ENCODE measurements around the gene SFI1.
"Not testable (repeated sequence)": the region's sequence is repeated elsewhere in the genome, so short reads cannot be mapped to it uniquely, and the experiment has no call there.

Gene SFI1

GRCh38 chr22:31556627-31557203 is 60.4 kb downstream of the SFI1 start:
- peaks cover 0 to 4% (median 2%) of the 10 kb centered on the region in 4 experiments for H3K4me1 ChIP-seq (ENCODE audit: control extremely low read depth in 1 of 4, control insufficient read depth in 4 of 4, insufficient read depth in 4 of 4, low read length in 3 of 4)
- H3K4me3 ChIP-seq (ENCODE audit: control insufficient read depth in 1 of 7, extremely low read depth in 1 of 7, insufficient read depth in 4 of 7, low read depth in 2 of 7, low read length in 6 of 7), result no peak overlapping the region
- POLR2A ChIA-PET, result interaction anchor here (0.5 kb wide), 2 partner anchors 56 to 189 kb away, joined by 3 to 4 read pairs; no protein-coding TSS in a partner anchor
- CTCF ChIA-PET, result interaction anchor here (0.8 to 4.2 kb wide), 16 partner anchors 9 to 127 kb away, joined by 3 to 48 read pairs (median 4); partner anchors contain the start of gene PISD
- no peaks in the 10 kb centered on the region for H3K9me3 ChIP-seq (ENCODE audit: control extremely low read depth in 1 of 5, control insufficient read depth in 4 of 5, insufficient read depth in 2 of 5, low read depth in 1 of 5, low read length in 4 of 5)
- H3K27me3 ChIP-seq (replicated peaks in 2 of 5; ENCODE audit: control insufficient read depth in 4 of 5, insufficient read depth in 5 of 5, low read length in 4 of 5), result no peaks in the 10 kb centered on the region
- DNase-seq, result peak; percentile 23 to 54 (median 41)
- H3K27ac ChIP-seq (ENCODE audit: insufficient read depth in 1 of 2, low read depth in 1 of 2, low read length in 2 of 2, poor library complexity in 1 of 2, severe bottlenecking in 2 of 2), result no peak overlapping the region
- 86% methylated on average over 6 of the region's 9 CpGs for WGBS (ENCODE audit: insufficient coverage)
- peaks cover 7 to 15% (median 12%) of the 10 kb centered on the region in 4 experiments for H3K36me3 ChIP-seq (ENCODE audit: control insufficient read depth in 4 of 4, insufficient read depth in 4 of 4, low read length in 3 of 4)

GRCh38 chr22:31558546-31558945 is 62.2 kb downstream of the SFI1 start:
- peaks cover 9 to 15% (median 13%) of the 10 kb centered on the region in 4 experiments for H3K36me3 ChIP-seq (ENCODE audit: control insufficient read depth in 4 of 4, insufficient read depth in 4 of 4, low read length in 3 of 4)
- H3K4me3 ChIP-seq (ENCODE audit: control insufficient read depth in 1 of 7, extremely low read depth in 1 of 7, insufficient read depth in 4 of 7, low read depth in 2 of 7, low read length in 6 of 7); POLR2A ChIA-PET; DNase-seq; H3K27ac ChIP-seq (ENCODE audit: insufficient read depth in 1 of 2, low read depth in 1 of 2, low read length in 2 of 2, poor library complexity in 1 of 2, severe bottlenecking in 2 of 2); H3K27me3 ChIP-seq (replicated peaks in 2 of 5; ENCODE audit: control insufficient read depth in 4 of 5, insufficient read depth in 5 of 5, low read length in 4 of 5); H3K4me1 ChIP-seq (ENCODE audit: control extremely low read depth in 1 of 4, control insufficient read depth in 4 of 4, insufficient read depth in 4 of 4, low read length in 3 of 4); H3K9me3 ChIP-seq (ENCODE audit: control extremely low read depth in 1 of 5, control insufficient read depth in 4 of 5, insufficient read depth in 2 of 5, low read depth in 1 of 5, low read length in 4 of 5): not testable (repeated sequence)
- WGBS (ENCODE audit: insufficient coverage), result 93% methylated on average over 5 of the region's 9 CpGs
- CTCF ChIA-PET, result interaction anchor here (0.8 to 4.2 kb wide), 4 partner anchors 72 to 412 kb away, joined by 3 to 48 read pairs (median 3); no protein-coding TSS in a partner anchor

- Histone ChIP-seq H3K27ac (ENCODE audit: insufficient read depth in 1 of 2, low read depth in 1 of 2, low read length in 2 of 2, poor library complexity in 1 of 2, severe bottlenecking in 2 of 2) (no peak overlapping the region), H3K27me3 (replicated peaks in 2 of 5; ENCODE audit: control insufficient read depth in 4 of 5, insufficient read depth in 5 of 5, low read length in 4 of 5) (no peaks in the 10 kb centered on the region), H3K9me3 (ENCODE audit: control extremely low read depth in 1 of 5, control insufficient read depth in 4 of 5, insufficient read depth in 2 of 5, low read depth in 1 of 5, low read length in 4 of 5) (no peaks in the 10 kb centered on the region), H3K4me3 (ENCODE audit: control insufficient read depth in 1 of 7, extremely low read depth in 1 of 7, insufficient read depth in 4 of 7, low read depth in 2 of 7, low read length in 6 of 7) (no peak overlapping the region), H3K4me1 (ENCODE audit: control extremely low read depth in 1 of 4, control insufficient read depth in 4 of 4, insufficient read depth in 4 of 4, low read length in 3 of 4) (no peaks in the 10 kb centered on the region), H3K36me3 (ENCODE audit: control insufficient read depth in 4 of 4, insufficient read depth in 4 of 4, low read length in 3 of 4) (peaks cover 13 to 15% (median 14%) of the 10 kb centered on the region in 4 experiments)
- DNase-seq, result peak; percentile 38 to 54 (median 51)
- 76% methylated on average over 5 of the region's 6 CpGs for WGBS (ENCODE audit: insufficient coverage)
- POLR2A ChIA-PET, result no interaction called here
- CTCF ChIA-PET, result interaction anchor here (0.7 to 6.1 kb wide), 5 partner anchors 16 to 76 kb away, joined by 3 to 39 read pairs (median 4); no protein-coding TSS in a partner anchor
These were observed 65.0 kb downstream of the SFI1 start for GRCh38 chr22:31561238-31561887.

- WGBS (ENCODE audit: insufficient coverage), result no CpG with 5 or more reads among the region's 2 CpGs
- POLR2A ChIA-PET, result no interaction called here
- H3K4me1 ChIP-seq (ENCODE audit: control extremely low read depth in 1 of 4, control insufficient read depth in 4 of 4, insufficient read depth in 4 of 4, low read length in 3 of 4), result no peaks in the 10 kb centered on the region
- peaks cover 12 to 14% (median 12%) of the 10 kb centered on the region in 4 experiments for H3K36me3 ChIP-seq (ENCODE audit: control insufficient read depth in 4 of 4, insufficient read depth in 4 of 4, low read length in 3 of 4)
- no peak overlapping the region for H3K4me3 ChIP-seq (ENCODE audit: control insufficient read depth in 1 of 7, extremely low read depth in 1 of 7, insufficient read depth in 4 of 7, low read depth in 2 of 7, low read length in 6 of 7)
- no peak for DNase-seq
- no peaks in the 10 kb centered on the region for H3K9me3 ChIP-seq (ENCODE audit: control extremely low read depth in 1 of 5, control insufficient read depth in 4 of 5, insufficient read depth in 2 of 5, low read depth in 1 of 5, low read length in 4 of 5)
- CTCF ChIA-PET, result interaction anchor here (2.0 to 6.1 kb wide), 2 partner anchors 17 to 72 kb away, joined by 4 to 39 read pairs; no protein-coding TSS in a partner anchor
- H3K27ac ChIP-seq (ENCODE audit: insufficient read depth in 1 of 2, low read depth in 1 of 2, low read length in 2 of 2, poor library complexity in 1 of 2, severe bottlenecking in 2 of 2), result no peak overlapping the region
- no peaks in the 10 kb centered on the region for H3K27me3 ChIP-seq (replicated peaks in 2 of 5; ENCODE audit: control insufficient read depth in 4 of 5, insufficient read depth in 5 of 5, low read length in 4 of 5)
These were observed 65.6 kb downstream of the SFI1 start for GRCh38 chr22:31561970-31562369.

- no peaks in the 10 kb centered on the region for H3K9me3 ChIP-seq (ENCODE audit: control extremely low read depth in 1 of 5, control insufficient read depth in 4 of 5, insufficient read depth in 2 of 5, low read depth in 1 of 5, low read length in 4 of 5)
- peaks cover 0 to 9% (median 6%) of the 10 kb centered on the region in 4 experiments for H3K36me3 ChIP-seq (ENCODE audit: control insufficient read depth in 4 of 4, insufficient read depth in 4 of 4, low read length in 3 of 4)
- POLR2A ChIA-PET, result no interaction called here
- H3K4me3 ChIP-seq (ENCODE audit: control insufficient read depth in 1 of 7, extremely low read depth in 1 of 7, insufficient read depth in 4 of 7, low read depth in 2 of 7, low read length in 6 of 7), result no peak overlapping the region
- H3K4me1 ChIP-seq (ENCODE audit: control extremely low read depth in 1 of 4, control insufficient read depth in 4 of 4, insufficient read depth in 4 of 4, low read length in 3 of 4), result no peaks in the 10 kb centered on the region
- CTCF ChIA-PET, result interaction anchor here (0.6 to 1.2 kb wide), 2 partner anchors 10 to 70 kb away, joined by 3 read pairs; no protein-coding TSS in a partner anchor
- DNase-seq, result no peak
- H3K27me3 ChIP-seq (replicated peaks in 2 of 5; ENCODE audit: control insufficient read depth in 4 of 5, insufficient read depth in 5 of 5, low read length in 4 of 5), result no peaks in the 10 kb centered on the region
- no peak overlapping the region for H3K27ac ChIP-seq (ENCODE audit: insufficient read depth in 1 of 2, low read depth in 1 of 2, low read length in 2 of 2, poor library complexity in 1 of 2, severe bottlenecking in 2 of 2)
- WGBS (ENCODE audit: insufficient coverage), result no CpG with 5 or more reads among the region's 1 CpG
These were observed 70.1 kb downstream of the SFI1 start for GRCh38 chr22:31566484-31566883.

- ChIA-PET CTCF (interaction anchor here (1.0 to 1.2 kb wide), 2 partner anchors 10 to 37 kb away, joined by 3 read pairs; no protein-coding TSS in a partner anchor), POLR2A (no interaction called here)
- H3K4me3 ChIP-seq (ENCODE audit: control insufficient read depth in 1 of 7, extremely low read depth in 1 of 7, insufficient read depth in 4 of 7, low read depth in 2 of 7, low read length in 6 of 7), result no peak overlapping the region
- DNase-seq, result no peak
- H3K27ac ChIP-seq (ENCODE audit: insufficient read depth in 1 of 2, low read depth in 1 of 2, low read length in 2 of 2, poor library complexity in 1 of 2, severe bottlenecking in 2 of 2), result no peak overlapping the region
- no peaks in the 10 kb centered on the region for H3K9me3 ChIP-seq (ENCODE audit: control extremely low read depth in 1 of 5, control insufficient read depth in 4 of 5, insufficient read depth in 2 of 5, low read depth in 1 of 5, low read length in 4 of 5)
- no peaks in the 10 kb centered on the region for H3K27me3 ChIP-seq (replicated peaks in 2 of 5; ENCODE audit: control insufficient read depth in 4 of 5, insufficient read depth in 5 of 5, low read length in 4 of 5)
- no peaks in the 10 kb centered on the region for H3K4me1 ChIP-seq (ENCODE audit: control extremely low read depth in 1 of 4, control insufficient read depth in 4 of 4, insufficient read depth in 4 of 4, low read length in 3 of 4)
- peaks cover 4 to 7% (median 5%) of the 10 kb centered on the region in 4 experiments for H3K36me3 ChIP-seq (ENCODE audit: control insufficient read depth in 4 of 4, insufficient read depth in 4 of 4, low read length in 3 of 4)
- WGBS (ENCODE audit: insufficient coverage), result no CpG with 5 or more reads among the region's 1 CpG
These were observed 70.9 kb downstream of the SFI1 start for GRCh38 chr22:31567196-31567595.

GRCh38 chr22:31567702-31568101 is 71.4 kb downstream of the SFI1 start:
- CTCF ChIA-PET, result interaction anchor here (1.0 to 1.2 kb wide), 2 partner anchors 11 to 37 kb away, joined by 3 read pairs; no protein-coding TSS in a partner anchor
- Histone ChIP-seq H3K27ac (ENCODE audit: insufficient read depth in 1 of 2, low read depth in 1 of 2, low read length in 2 of 2, poor library complexity in 1 of 2, severe bottlenecking in 2 of 2) (no peak overlapping the region), H3K36me3 (ENCODE audit: control insufficient read depth in 4 of 4, insufficient read depth in 4 of 4, low read length in 3 of 4) (peaks cover 5 to 8% (median 6%) of the 10 kb centered on the region in 4 experiments), H3K9me3 (ENCODE audit: control extremely low read depth in 1 of 5, control insufficient read depth in 4 of 5, insufficient read depth in 2 of 5, low read depth in 1 of 5, low read length in 4 of 5) (no peaks in the 10 kb centered on the region), H3K4me1 (ENCODE audit: control extremely low read depth in 1 of 4, control insufficient read depth in 4 of 4, insufficient read depth in 4 of 4, low read length in 3 of 4) (no peaks in the 10 kb centered on the region), H3K4me3 (ENCODE audit: control insufficient read depth in 1 of 7, extremely low read depth in 1 of 7, insufficient read depth in 4 of 7, low read depth in 2 of 7, low read length in 6 of 7) (no peak overlapping the region), H3K27me3 (replicated peaks in 2 of 5; ENCODE audit: control insufficient read depth in 4 of 5, insufficient read depth in 5 of 5, low read length in 4 of 5) (no peaks in the 10 kb centered on the region)
- WGBS (ENCODE audit: insufficient coverage), result no CpG with 5 or more reads among the region's 2 CpGs
- POLR2A ChIA-PET, result interaction anchor here (0.7 kb wide), 1 partner anchor 62 kb away, joined by 3 read pairs; no protein-coding TSS in a partner anchor
- no peak for DNase-seq

Measured in common myeloid progenitor, CD34-positive (primary cell).